Mammary epithelial cell (primary cell): Measurements from ENCODE around the gene NEU4.

Experiments
- EZH2 ChIP-seq: IDR thresholded peaks from 2 replicates; pipeline ENCODE4 v1.6.1; 2012; ENCODE audit warnings: low read length, inconsistent platforms, borderline replicate concordance
- TF ChIP-seq, protein P1 (sequence below), 2 donors: IDR thresholded peaks in 1 of 2; conservative IDR thresholded peaks in 1 of 2; 2 replicates each; pipeline ENCODE4 v1.5.1; 2011 to 2012; ENCODE audit warnings: inconsistent platforms in 2 of 2, low read length in 2 of 2, mild to moderate bottlenecking in 2 of 2, control low read depth in 1 of 2, low read depth in 1 of 2; ENCODE audit not compliant: insufficient read depth in 1 of 2; ENCODE audit errors: extremely low read depth in 1 of 2

DNA sequence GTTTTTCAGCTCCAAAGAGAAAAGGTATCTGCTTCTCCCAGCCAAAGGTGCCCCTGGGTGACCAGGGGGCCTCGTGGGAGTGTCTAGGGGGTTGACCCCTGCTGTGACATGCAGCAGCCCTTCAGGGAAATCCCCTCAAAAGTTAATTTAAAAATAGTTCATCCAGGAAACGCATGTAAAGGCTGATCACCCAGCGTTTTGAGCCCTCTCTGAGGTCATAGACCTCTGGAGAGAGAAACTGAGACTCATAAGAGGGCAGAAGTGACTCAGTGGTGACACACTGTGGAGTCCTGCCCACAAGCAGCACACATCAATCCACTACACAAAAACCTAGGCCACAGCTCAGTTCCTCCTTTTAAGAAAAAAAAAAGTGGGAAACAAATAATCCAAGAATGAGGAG is 20.4 kb upstream of the NEU4 start:
- TF ChIP-seq, protein P1, sequence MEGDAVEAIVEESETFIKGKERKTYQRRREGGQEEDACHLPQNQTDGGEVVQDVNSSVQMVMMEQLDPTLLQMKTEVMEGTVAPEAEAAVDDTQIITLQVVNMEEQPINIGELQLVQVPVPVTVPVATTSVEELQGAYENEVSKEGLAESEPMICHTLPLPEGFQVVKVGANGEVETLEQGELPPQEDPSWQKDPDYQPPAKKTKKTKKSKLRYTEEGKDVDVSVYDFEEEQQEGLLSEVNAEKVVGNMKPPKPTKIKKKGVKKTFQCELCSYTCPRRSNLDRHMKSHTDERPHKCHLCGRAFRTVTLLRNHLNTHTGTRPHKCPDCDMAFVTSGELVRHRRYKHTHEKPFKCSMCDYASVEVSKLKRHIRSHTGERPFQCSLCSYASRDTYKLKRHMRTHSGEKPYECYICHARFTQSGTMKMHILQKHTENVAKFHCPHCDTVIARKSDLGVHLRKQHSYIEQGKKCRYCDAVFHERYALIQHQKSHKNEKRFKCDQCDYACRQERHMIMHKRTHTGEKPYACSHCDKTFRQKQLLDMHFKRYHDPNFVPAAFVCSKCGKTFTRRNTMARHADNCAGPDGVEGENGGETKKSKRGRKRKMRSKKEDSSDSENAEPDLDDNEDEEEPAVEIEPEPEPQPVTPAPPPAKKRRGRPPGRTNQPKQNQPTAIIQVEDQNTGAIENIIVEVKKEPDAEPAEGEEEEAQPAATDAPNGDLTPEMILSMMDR (conservative IDR thresholded peaks at IDR 0.05 in 1 of 2, IDR thresholded peaks at IDR 0.05 in 1 of 2; ENCODE audit: extremely low read depth in 1 of 2, insufficient read depth in 1 of 2, low read depth in 1 of 2, low read length in 2 of 2) = no peak
- no peak for TF ChIP-seq EZH2
